HCT116 (cell line): ENCODE measurements around the gene SH3RF2. TPM values are rescaled to one million over a fixed set of nuclear protein-coding genes. Genes with fewer than 3 reads are reported as not detected.

Experiments
- ATAC-seq: fragments of 200-7000 bp; cut with Tn5 transposase; 2 replicates; pipeline ENCODE4 v1.9.1; 2020; ENCODE audit warnings: mild to moderate bottlenecking, moderate library complexity
- BruUV-seq: library from RNA; stranded (reverse); fragments of 400-500 nt; replicated peaks from 2 replicates; lab custom pipeline; 2021; lab: Mats Ljungman, UMichigan
- CTCF ChIA-PET: fragments of 300-600 bp; sonication (Branson Sonifier 250); formaldehyde crosslinking; loops from one replicate; lab custom pipeline; 2021; ENCODE audit warnings: antibody characterized with exemption; lab: Charles Lee
- POLR2A ChIA-PET: fragments of 300-600, 350-600 bp; sonication (Branson Sonifier 250); formaldehyde crosslinking; loops from one replicate; lab custom pipeline; 2021; ENCODE audit warnings: antibody characterized with exemption; lab: Charles Lee
- RAD21 ChIA-PET, 2 experiments: fragments of 300-600 bp; sonication (Branson Sonifier 250); formaldehyde crosslinking; loops; one replicate each; lab custom pipeline; 2023; ENCODE audit warnings: low total read pairs in 2 of 2; ENCODE audit not compliant: uncharacterized antibody in 2 of 2, unreplicated experiment in 2 of 2, low non-redundant PET in 1 of 2; lab: Charles Lee
- DNase-seq: peaks from one replicate; pipeline ENCODE4 v3.0.0-alpha.2; 2010; ENCODE audit warnings: low read depth, low spot score
- H2AFZ ChIP-seq: fragments of 200-600 bp; shearing (Covaris generic), sonication (generic); 2 replicates; pipeline ENCODE4 v1.6.1; 2017; ENCODE audit warnings: low read depth, mixed run types, mixed read lengths, antibody characterized with exemption, low read length; ENCODE audit not compliant: poor library complexity, severe bottlenecking
- H3K27ac ChIP-seq: 2 replicates; pipeline ENCODE4 v1.5.1; 2012; ENCODE audit warnings: low read depth, low read length
- H3K27me3 ChIP-seq: fragments of 200-600 bp; sonication (generic); 2 replicates; pipeline ENCODE4 v1.6.1; 2016; ENCODE audit warnings: mixed run types, low read length, mixed read lengths; ENCODE audit not compliant: insufficient read depth
- H3K36me3 ChIP-seq, 2 experiments: fragments of 200-500 bp in 1 of 2; fragments of 200-600 bp in 1 of 2; sonication (Bioruptor generic) in 1 of 2; sonication (generic) in 1 of 2; 2 replicates each; pipeline versions ENCODE4 v1.5.1 to v1.6.1; 2014 to 2016; ENCODE audit warnings: low read length in 2 of 2, inconsistent platforms in 1 of 2, mixed read lengths in 1 of 2, mixed run types in 1 of 2; ENCODE audit not compliant: insufficient read depth in 2 of 2, control insufficient read depth in 1 of 2
- H3K4me1 ChIP-seq, 2 experiments: fragments of 200-600 bp in 1 of 2; sonication (generic) in 1 of 2; 2 replicates each; pipeline versions ENCODE4 v1.5.1 to v1.6.1; 2012 to 2017; ENCODE audit warnings: low read length in 2 of 2, inconsistent platforms in 1 of 2, mild to moderate bottlenecking in 1 of 2, mixed read lengths in 1 of 2, mixed run types in 1 of 2, moderate library complexity in 1 of 2; ENCODE audit not compliant: insufficient read depth in 2 of 2, control insufficient read depth in 1 of 2
- H3K4me2 ChIP-seq: fragments of 200-600 bp; sonication (generic); 2 replicates; pipeline ENCODE4 v1.6.1; 2017; ENCODE audit warnings: mixed run types, low read length, mixed read lengths
- H3K4me3 ChIP-seq, 2 experiments: fragments of 200-600 bp in 1 of 2; sonication (generic) in 1 of 2; replicated peaks in 1 of 2; 2 replicates each; pipeline ENCODE4 v1.5.1; 2011 to 2016; ENCODE audit warnings: low read length in 2 of 2, control low read depth in 1 of 2, low read depth in 1 of 2, mild to moderate bottlenecking in 1 of 2, mixed read lengths in 1 of 2, mixed run types in 1 of 2
- H3K79me2 ChIP-seq: fragments of 200-600 bp; sonication (generic); 2 replicates; pipeline ENCODE4 v1.6.1; 2017; ENCODE audit warnings: mild to moderate bottlenecking, mixed run types, low read length, moderate library complexity, mixed read lengths; ENCODE audit not compliant: insufficient read depth
- H3K9ac ChIP-seq: fragments of 200-600 bp; sonication (generic); 2 replicates; pipeline ENCODE4 v1.6.1; 2016; ENCODE audit warnings: low read length, mixed read lengths
- H3K9me2 ChIP-seq: fragments of 200-600 bp; sonication (generic), shearing (Covaris generic); 2 replicates; pipeline ENCODE4 v1.6.1; 2017; ENCODE audit warnings: mixed run types, mild to moderate bottlenecking, moderate library complexity; ENCODE audit not compliant: insufficient read depth
- H3K9me3 ChIP-seq, 2 experiments: fragments of 200-500 bp in 1 of 2; fragments of 200-600 bp in 1 of 2; sonication (Bioruptor generic) in 1 of 2; sonication (generic) in 1 of 2; 2 replicates each; pipeline ENCODE4 v1.6.1; 2014 to 2017; ENCODE audit warnings: low read length in 2 of 2, mixed read lengths in 2 of 2, inconsistent platforms in 1 of 2, low read depth in 1 of 2, mild to moderate bottlenecking in 1 of 2, mixed run types in 1 of 2, moderate library complexity in 1 of 2; ENCODE audit not compliant: control insufficient read depth in 1 of 2, insufficient read depth in 1 of 2
- H4K20me1 ChIP-seq: fragments of 200-600 bp; sonication (generic), shearing (Covaris generic); 2 replicates; pipeline ENCODE4 v1.6.1; 2017; ENCODE audit warnings: mixed run types, mild to moderate bottlenecking, moderate library complexity; ENCODE audit not compliant: insufficient read depth
- CEBPB ChIP-seq: IDR thresholded peaks from 2 replicates; pipeline ENCODE4 v1.6.1; 2012; ENCODE audit warnings: low read depth
- EGR1 ChIP-seq: IDR thresholded peaks from 2 replicates; pipeline ENCODE4 v1.6.1; 2012; ENCODE audit warnings: low read depth
- ELF1 ChIP-seq: IDR thresholded peaks from 2 replicates; pipeline ENCODE4 v1.6.1; 2012; ENCODE audit warnings: low read depth, borderline replicate concordance
- FOSL1 ChIP-seq: IDR thresholded peaks from 2 replicates; pipeline ENCODE4 v1.6.1; 2012; ENCODE audit warnings: low read depth
- JUND ChIP-seq: IDR thresholded peaks from 2 replicates; pipeline ENCODE4 v1.6.1; 2012
- YY1 ChIP-seq: IDR thresholded peaks from 2 replicates; pipeline ENCODE4 v1.6.1; 2011; ENCODE audit warnings: low read length, low read depth, moderate library complexity, mild to moderate bottlenecking; ENCODE audit not compliant: insufficient replicate concordance; ENCODE audit errors: extremely low read depth
- ZNF274 ChIP-seq: fragments of 200-500 bp; sonication (Bioruptor generic); IDR thresholded peaks from 2 replicates; pipeline ENCODE4 v1.6.1; 2014; ENCODE audit warnings: mild to moderate bottlenecking, low read depth, low read length, inconsistent platforms
- intact Hi-C: fragments of 100-400 bp; cut with micrococcal nuclease; formaldehyde crosslinking; loops from 2 replicates; pipeline ENCODE4 v1.10.0; 2022
- total RNA-seq: library from RNA; stranded (reverse); gene quantifications from one replicate; pipeline ENCODE4 v1.2.1, GENCODE V29; 2021; ENCODE audit not compliant: unreplicated experiment
- TF ChIP-seq, protein P1 (sequence below): IDR thresholded peaks from 2 replicates; pipeline ENCODE4 v1.6.1; 2011; ENCODE audit warnings: mild to moderate bottlenecking, low read length, moderate library complexity; ENCODE audit not compliant: insufficient replicate concordance; ENCODE audit errors: extremely low read depth
- TF ChIP-seq, protein P2 (sequence below): IDR thresholded peaks from 2 replicates; pipeline ENCODE4 v1.6.1; 2012; ENCODE audit warnings: low read depth
- TF ChIP-seq, protein P3 (sequence below), 3 experiments: fragments of 200-600 bp in 1 of 3; sonication (generic) in 1 of 3; IDR thresholded peaks in 2 of 3; conservative IDR thresholded peaks in 1 of 3; 2 replicates each; pipeline ENCODE4 v1.5.1; 2012 to 2017; ENCODE audit warnings: low read depth in 2 of 3, low read length in 2 of 3, antibody characterized with exemption in 1 of 3, borderline replicate concordance in 1 of 3, control low read depth in 1 of 3, mild to moderate bottlenecking in 1 of 3, mixed read lengths in 1 of 3, mixed run types in 1 of 3, moderate library complexity in 1 of 3; ENCODE audit not compliant: insufficient read depth in 1 of 3
- TF ChIP-seq, protein P4 (sequence below): IDR thresholded peaks from 2 replicates; pipeline ENCODE4 v1.6.1; 2012
- TF ChIP-seq, protein P5 (sequence below): IDR thresholded peaks from 2 replicates; pipeline ENCODE4 v1.6.1; 2012

The SH3RF2 gene
- total RNA-seq, 1 experiment from 2014 or later, result 14.3 TPM

DNA sequence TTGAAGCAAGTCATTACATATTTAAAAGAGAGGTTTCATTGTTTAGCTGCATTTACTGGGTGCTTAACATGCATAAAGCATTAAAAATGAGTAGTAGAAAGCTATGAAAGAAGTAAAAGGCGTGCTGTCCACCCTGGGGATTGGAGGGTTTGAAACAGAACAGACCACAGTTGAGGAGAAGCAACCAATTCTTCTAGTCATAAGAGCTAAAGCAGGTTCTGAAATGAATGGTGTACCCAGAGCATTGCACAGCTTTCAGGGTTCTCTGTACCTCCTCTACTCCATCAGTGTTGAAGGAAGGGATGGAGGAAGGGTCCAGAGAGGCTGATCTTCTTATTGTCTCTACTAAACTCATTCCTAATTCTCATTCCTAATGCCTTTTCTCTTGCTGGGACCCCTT lies 68.9 kb downstream of the SH3RF2 start:
- Histone ChIP-seq H3K27me3 (no peaks in the 10 kb centered on the region), H2AFZ (no peak overlapping the region), H3K9me3 (no peaks in the 10 kb centered on the region), H3K4me3 (no peak overlapping the region), H4K20me1 (no peaks in the 10 kb centered on the region), H3K36me3 (peaks cover 0 to 6% of the 10 kb centered on the region in 2 experiments; a peak in 1 of 4 replicates), H3K79me2 (no peaks in the 10 kb centered on the region), H3K4me2 (no peak overlapping the region), H3K4me1 (peaks cover 5 to 18% of the 10 kb centered on the region in 2 experiments; a peak in 3 of 4 replicates), H3K9ac (no peak overlapping the region), H3K27ac (no peak overlapping the region), H3K9me2 (no peaks in the 10 kb centered on the region)
- ChIA-PET CTCF (no interaction called here), RAD21 (no interaction called here), POLR2A (interaction anchor here (1.0 kb wide), 1 partner anchor 30 kb away, joined by 4 read pairs; no protein-coding TSS in a partner anchor)
- intact Hi-C loops, result no loop called here
- no peak for TF ChIP-seq ZNF274
- DNase-seq (no peak), ATAC-seq (no peak)
- BruUV-seq, result no TSS peak

DNA sequence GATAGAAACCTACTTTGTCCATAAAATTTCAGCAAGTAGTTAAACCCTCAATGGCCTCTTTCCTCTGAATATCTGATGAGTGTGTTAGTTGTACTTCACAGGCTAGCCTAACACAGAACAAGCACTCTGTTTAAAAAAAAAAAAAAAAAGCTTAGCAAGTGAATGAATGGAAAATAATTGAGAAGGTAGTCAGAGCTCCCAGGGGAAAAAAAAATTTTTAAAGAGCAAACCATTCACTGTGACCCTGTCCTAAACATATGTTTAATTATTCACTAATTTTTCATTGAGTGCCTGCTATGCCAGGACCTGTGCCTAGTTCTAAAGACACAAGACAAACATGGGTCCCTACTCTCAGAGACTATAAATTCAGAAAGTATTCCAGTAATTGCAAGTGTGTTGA lies 69.3 kb downstream of the SH3RF2 start:
- Histone ChIP-seq H3K36me3 (peaks cover 0 to 4% of the 10 kb centered on the region in 2 experiments; a peak in 1 of 4 replicates), H3K4me3 (no peak overlapping the region), H3K9me2 (no peaks in the 10 kb centered on the region), H3K27me3 (no peaks in the 10 kb centered on the region), H3K9ac (no peak overlapping the region), H3K79me2 (no peaks in the 10 kb centered on the region), H3K4me2 (no peak overlapping the region), H3K4me1 (peaks cover 5 to 18% of the 10 kb centered on the region in 2 experiments; a peak in 3 of 4 replicates), H3K9me3 (no peaks in the 10 kb centered on the region), H2AFZ (no peak overlapping the region), H4K20me1 (no peaks in the 10 kb centered on the region), H3K27ac (no peak overlapping the region)
- DNase-seq (no peak), ATAC-seq (no peak)
- ChIA-PET CTCF (no interaction called here), RAD21 (no interaction called here), POLR2A (no interaction called here)
- intact Hi-C loops, result no loop called here
- BruUV-seq, result no TSS peak
- TF ChIP-seq FOSL1, result no peak
- no peak for TF ChIP-seq ELF1
- TF ChIP-seq CEBPB, result no peak
- TF ChIP-seq, protein P1, sequence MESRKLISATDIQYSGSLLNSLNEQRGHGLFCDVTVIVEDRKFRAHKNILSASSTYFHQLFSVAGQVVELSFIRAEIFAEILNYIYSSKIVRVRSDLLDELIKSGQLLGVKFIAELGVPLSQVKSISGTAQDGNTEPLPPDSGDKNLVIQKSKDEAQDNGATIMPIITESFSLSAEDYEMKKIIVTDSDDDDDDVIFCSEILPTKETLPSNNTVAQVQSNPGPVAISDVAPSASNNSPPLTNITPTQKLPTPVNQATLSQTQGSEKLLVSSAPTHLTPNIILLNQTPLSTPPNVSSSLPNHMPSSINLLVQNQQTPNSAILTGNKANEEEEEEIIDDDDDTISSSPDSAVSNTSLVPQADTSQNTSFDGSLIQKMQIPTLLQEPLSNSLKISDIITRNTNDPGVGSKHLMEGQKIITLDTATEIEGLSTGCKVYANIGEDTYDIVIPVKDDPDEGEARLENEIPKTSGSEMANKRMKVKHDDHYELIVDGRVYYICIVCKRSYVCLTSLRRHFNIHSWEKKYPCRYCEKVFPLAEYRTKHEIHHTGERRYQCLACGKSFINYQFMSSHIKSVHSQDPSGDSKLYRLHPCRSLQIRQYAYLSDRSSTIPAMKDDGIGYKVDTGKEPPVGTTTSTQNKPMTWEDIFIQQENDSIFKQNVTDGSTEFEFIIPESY, result no peak
- TF ChIP-seq, protein P2, sequence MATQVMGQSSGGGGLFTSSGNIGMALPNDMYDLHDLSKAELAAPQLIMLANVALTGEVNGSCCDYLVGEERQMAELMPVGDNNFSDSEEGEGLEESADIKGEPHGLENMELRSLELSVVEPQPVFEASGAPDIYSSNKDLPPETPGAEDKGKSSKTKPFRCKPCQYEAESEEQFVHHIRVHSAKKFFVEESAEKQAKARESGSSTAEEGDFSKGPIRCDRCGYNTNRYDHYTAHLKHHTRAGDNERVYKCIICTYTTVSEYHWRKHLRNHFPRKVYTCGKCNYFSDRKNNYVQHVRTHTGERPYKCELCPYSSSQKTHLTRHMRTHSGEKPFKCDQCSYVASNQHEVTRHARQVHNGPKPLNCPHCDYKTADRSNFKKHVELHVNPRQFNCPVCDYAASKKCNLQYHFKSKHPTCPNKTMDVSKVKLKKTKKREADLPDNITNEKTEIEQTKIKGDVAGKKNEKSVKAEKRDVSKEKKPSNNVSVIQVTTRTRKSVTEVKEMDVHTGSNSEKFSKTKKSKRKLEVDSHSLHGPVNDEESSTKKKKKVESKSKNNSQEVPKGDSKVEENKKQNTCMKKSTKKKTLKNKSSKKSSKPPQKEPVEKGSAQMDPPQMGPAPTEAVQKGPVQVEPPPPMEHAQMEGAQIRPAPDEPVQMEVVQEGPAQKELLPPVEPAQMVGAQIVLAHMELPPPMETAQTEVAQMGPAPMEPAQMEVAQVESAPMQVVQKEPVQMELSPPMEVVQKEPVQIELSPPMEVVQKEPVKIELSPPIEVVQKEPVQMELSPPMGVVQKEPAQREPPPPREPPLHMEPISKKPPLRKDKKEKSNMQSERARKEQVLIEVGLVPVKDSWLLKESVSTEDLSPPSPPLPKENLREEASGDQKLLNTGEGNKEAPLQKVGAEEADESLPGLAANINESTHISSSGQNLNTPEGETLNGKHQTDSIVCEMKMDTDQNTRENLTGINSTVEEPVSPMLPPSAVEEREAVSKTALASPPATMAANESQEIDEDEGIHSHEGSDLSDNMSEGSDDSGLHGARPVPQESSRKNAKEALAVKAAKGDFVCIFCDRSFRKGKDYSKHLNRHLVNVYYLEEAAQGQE, result no peak
- no peak for TF ChIP-seq EGR1
- TF ChIP-seq, protein P3, sequence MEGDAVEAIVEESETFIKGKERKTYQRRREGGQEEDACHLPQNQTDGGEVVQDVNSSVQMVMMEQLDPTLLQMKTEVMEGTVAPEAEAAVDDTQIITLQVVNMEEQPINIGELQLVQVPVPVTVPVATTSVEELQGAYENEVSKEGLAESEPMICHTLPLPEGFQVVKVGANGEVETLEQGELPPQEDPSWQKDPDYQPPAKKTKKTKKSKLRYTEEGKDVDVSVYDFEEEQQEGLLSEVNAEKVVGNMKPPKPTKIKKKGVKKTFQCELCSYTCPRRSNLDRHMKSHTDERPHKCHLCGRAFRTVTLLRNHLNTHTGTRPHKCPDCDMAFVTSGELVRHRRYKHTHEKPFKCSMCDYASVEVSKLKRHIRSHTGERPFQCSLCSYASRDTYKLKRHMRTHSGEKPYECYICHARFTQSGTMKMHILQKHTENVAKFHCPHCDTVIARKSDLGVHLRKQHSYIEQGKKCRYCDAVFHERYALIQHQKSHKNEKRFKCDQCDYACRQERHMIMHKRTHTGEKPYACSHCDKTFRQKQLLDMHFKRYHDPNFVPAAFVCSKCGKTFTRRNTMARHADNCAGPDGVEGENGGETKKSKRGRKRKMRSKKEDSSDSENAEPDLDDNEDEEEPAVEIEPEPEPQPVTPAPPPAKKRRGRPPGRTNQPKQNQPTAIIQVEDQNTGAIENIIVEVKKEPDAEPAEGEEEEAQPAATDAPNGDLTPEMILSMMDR (IDR thresholded peaks at IDR 0.05 in 2 of 3, conservative IDR thresholded peaks at IDR 0.05 in 1 of 3; ENCODE audit: borderline replicate concordance in 1 of 3, insufficient read depth in 1 of 3, low read depth in 2 of 3, low read length in 2 of 3), result no peak
- TF ChIP-seq JUND, result no peak
- TF ChIP-seq, protein P4, sequence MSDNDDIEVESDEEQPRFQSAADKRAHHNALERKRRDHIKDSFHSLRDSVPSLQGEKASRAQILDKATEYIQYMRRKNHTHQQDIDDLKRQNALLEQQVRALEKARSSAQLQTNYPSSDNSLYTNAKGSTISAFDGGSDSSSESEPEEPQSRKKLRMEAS, result no peak
- TF ChIP-seq, protein P5, sequence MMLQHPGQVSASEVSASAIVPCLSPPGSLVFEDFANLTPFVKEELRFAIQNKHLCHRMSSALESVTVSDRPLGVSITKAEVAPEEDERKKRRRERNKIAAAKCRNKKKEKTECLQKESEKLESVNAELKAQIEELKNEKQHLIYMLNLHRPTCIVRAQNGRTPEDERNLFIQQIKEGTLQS, result no peak
- TF ChIP-seq YY1, result no peak
